HT1080 (cell line): ENCODE results near the gene DNAJC5. TPM values are rescaled to one million over a fixed set of nuclear protein-coding genes. Genes with fewer than 3 reads are reported as not detected.
"Not testable (repeated sequence)": the region's sequence is repeated elsewhere in the genome, so short reads cannot be mapped to it uniquely, and the experiment has no call there.

ENCODE experiments used
- DNase-seq: peaks from one replicate; pipeline ENCODE4 v3.0.0-alpha.2; 2015; ENCODE audit warnings: low read depth
- total RNA-seq: library from RNA; depleted of rRNA; stranded (reverse); fragments of >200 nt; shearing (Covaris generic); gene quantifications from 2 replicates; pipeline ENCODE4 v1.2.3, GENCODE V29; 2014

DNAJC5 gene
- total RNA-seq, 1 experiment from 2014 or later: 60.0 TPM

- DNase-seq: no peak
Observed at GRCh38 chr20:63952769-63953168, 57.8 kb downstream of the DNAJC5 start.

DNA sequence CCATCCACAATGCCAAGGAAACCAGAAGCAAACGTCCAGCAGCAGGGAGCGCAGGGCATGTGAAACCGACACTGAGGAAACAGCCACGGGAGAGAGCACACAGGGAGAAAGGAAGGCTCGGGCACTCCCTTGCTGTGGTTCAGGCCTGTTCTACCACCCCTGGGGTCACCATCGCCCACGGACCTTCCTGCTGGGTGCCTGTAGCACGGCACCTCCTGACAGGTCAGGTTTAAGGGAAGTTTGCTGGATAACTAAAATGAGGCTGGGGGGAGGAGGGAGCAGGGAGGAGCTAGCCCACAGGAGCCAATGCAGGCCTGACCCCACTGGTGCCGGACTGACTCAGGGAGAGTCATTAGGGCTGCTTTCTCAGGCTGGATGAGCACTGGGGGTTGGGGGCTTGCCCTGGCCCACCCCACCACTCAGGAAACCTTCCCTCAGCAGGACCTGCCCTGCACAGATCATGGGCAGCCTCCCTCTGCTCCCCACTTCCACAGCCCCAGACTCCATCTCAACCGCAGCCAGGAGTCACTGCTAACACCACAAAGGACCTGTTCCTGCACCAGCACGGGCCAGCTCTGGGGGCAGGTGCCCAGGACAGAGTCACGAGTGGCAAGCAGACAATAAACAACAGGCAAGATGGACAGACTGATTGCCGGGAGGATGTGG, 59.0 kb downstream of the DNAJC5 start:
- no peak for DNase-seq

DNA sequence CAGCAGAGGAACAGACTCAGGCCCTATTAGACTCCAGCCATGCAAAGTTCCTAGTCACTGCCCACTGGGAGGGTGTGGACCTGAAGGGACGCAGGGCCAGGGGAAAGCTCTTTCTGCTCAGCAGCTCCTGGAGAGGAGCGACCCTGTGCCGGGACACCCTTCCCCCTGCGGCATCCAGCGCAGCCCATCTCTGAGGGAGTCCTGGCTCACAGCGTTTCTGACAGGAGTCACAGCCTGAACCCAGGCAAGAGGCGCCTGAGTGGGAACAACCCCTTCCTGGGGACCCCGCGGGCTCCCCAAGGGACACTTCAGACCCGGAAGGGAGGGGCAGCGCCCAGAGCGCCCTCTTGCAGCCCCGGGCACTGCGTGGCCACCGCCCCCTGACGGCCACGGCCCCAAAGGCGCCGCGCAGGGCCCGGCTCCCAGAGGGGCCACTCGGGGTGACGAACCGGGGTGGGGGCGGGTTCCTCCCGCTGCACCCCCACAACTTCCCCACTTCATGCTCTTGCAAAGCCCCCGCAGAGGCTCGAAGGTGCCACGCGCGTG, 60.4 kb downstream of the DNAJC5 start:
- peak; percentile 35 for DNase-seq

GRCh38 chr20:63955827-63956663, 61.1 kb downstream of the DNAJC5 start, which contains the start of gene UCKL1:
TSS of gene UCKL1 (minus strand) at chr20:63956416. CDS start at chr20:63956372, 44 bp downstream.
- DNase-seq: peak; percentile 85

GRCh38 chr20:63956664-63957003, 61.7 kb downstream of the DNAJC5 start:
- DNase-seq: no peak

GRCh38 chr20:63957004-63957689, 62.2 kb downstream of the DNAJC5 start:
- DNase-seq: peak; percentile 78

- no peak for DNase-seq
Observed at GRCh38 chr20:63957690-63958441, 62.9 kb downstream of the DNAJC5 start.

DNA sequence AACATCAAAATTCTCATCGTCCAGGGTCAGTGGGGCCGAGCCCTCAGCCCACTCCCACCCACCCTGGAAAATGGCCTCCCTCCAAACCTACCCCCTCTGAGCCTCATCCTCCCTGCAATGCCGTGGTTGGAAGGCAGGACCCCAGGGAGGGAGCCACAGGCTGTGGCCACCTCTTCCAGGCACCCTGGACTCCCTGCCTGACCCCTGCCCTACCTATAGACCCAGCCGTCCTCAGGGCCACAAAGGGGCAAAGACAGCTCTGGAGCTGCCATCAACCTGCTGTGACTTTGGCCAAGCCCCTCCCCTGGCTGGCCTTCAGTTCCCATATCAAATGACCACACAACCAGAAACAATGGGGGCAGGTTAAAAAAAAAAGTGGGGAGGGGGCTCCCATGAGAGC, 63.5 kb downstream of the DNAJC5 start:
- DNase-seq: no peak

DNA sequence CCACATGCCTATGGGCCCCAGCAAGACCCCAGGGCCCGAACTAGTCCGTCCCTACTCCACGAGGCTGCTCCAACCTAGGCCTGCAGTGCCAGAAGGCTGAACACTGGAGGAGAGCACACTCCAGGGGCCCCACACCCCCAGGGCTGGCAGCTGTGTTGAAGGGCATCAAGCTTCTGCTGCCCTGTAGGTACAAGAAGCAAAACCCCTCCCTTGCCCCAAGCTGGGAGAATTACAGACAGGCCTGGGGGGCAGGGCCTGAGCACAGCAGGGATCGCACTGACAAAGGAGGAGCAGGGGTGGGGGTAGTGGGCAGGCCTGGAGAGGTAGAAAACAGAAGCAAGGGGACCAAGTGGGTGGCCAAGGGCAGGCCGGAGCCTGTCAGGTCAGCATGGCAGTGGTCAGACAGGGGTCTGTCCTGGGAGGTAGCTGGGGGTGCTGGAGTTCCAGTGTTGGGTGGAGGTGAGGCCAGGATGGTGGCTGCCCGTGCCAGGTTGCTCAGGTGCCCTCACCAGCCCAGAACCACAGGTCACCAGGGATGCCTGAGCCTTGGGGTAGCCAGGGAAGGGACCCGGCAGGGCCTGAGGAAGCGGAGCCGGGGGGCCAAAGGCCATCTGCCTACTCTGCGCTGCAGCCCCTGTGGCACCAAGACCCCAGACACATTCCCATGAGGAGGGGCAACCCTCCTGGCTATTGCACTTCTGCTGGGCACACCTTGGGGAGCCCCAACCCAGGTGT, 64.2 kb downstream of the DNAJC5 start:
- DNase-seq: no peak

DNA sequence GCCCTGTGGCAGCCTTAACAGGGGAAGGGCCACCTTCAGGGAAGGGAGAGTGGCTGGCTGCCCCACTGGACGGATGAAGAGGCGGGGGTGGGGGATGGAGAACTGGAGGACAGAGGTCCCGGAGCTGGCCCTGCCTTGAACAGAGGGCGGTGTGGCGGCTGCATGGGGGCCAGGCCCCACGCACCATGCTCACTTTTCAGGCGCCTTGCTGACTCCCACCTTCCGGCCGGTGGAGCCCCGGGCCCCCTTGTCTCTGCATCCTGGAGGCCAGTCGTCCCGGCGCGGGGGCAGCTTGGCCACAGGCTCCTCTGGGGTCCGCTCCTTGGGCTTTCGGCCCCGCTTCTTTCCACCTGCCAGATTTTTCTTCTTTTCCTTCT, 64.8 kb downstream of the DNAJC5 start:
- no peak for DNase-seq

DNA sequence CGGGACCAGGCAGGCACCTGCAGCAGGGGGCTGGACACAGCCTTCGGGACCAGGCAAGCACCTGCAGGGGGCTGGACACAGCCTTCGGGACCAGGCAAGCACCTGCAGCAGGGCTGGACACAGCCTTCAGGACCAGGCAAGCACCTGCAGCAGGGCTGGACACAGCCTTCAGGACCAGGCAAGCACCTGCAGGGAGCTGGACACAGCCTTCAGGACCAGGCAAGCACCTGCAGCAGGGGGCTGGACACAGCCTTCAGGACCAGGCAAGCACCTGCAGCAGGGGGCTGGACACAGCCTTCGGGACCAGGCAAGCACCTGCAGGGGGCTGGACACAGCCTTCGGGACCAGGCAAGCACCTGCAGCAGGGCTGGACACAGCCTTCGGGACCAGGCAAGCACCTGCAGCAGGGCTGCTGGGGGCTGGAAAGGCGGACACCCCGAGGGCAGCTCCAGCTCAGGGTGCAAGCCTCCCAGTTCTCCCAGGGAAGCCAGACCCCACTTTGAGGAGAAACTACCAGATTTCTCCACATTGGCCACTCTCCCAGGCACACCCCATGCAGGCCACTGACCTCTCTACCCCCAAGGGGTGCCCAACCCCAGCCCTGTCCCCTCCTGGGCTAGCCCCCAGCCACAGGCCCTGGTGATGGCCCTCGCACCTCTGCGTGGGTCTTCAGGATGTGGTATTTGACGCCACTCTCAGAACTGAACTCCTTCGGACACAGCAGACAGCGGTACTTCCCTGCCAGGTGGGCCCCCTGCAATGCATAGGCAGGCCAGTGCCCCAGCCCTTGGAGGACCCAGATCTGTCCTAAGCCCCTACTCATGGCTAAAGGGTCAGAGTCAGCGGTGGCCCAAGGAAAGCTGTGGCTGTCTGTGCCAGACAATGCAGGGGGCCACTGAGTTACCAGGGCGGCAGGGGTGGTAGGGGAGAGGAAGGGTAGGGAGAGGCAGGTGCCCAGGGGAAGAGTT, 66.0 kb downstream of the DNAJC5 start:
- DNase-seq: not testable (repeated sequence)

DNA sequence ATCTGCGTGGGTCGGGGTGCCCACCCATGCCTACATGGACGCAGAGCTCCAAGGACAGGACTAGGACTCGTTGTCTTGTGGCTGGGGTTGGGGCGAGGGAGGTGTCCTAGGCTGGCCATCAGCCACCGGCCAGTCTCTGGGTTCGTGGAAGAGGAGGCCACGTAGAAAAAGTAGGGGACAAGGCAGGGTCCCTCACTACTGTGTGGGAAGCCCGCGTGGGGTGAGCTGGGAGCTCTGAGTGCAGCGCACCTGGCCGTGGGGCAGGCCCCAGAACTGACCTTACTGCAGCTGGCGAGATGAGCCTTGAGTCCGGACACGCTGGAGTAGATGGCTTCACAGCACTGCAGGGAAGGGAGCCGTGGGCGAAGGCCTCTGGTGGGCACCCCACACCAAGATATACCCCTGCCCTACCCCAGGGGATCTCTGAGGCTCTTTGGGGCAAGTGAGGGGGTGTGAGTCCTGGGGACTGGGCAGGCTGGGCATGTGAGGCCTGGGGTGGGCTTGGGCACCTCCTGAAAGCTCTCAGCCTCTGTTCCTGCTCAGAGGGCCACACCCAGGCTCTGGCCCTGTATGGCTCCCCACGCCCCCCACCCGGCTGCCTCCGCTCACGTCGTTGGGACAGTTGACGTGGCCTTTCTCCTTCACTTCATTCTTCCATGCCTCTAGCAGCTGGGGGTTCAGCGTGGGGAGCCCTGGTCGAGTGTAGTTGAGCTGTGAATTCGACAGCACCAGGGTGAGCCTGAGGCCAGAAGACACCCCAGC, 66.9 kb downstream of the DNAJC5 start:
- no peak for DNase-seq

DNA sequence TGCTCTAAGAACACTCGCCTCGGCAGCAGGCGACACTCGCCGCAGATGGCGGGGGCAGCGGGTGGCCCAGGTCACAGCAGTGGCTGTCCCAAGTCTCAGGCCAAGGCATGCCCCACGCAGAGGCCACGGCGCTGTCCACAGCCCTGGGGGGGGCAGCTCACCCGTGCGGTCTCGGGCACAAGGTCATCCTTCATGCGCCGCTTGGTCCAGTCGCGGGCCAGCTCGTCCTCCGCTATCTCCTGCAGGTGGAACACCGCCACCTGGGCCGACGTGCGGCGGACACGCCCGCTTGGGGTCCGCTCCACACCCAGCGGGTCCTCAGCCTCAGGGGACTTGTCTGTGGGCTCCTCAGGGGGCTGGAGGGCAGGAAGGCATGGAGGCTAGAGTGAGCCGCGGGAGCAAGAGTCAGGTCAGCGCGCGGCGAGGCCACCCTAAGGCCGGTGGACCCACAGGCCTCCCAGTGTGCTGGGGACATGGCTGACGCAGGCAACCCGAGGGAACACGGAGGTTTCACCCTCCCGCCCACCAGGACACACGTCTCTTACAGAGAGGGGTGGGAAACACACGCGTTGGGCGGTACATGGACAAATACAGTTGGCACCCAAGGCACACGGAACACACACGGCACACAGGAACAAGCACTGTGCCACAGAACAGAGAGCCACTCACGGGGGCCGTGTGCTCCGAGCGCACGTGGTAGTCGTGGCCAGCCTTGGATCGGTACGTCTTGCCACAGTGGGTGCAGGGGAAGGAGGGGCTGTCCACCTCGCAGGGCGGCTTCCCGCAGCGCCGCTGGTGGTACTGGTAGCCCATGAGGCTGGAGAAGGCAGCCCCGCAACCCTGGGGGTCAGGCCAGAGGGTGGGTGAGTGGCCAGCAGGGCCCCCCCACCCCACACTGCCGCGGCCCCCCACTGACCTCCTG, 67.8 kb downstream of the DNAJC5 start:
- no peak for DNase-seq

DNA sequence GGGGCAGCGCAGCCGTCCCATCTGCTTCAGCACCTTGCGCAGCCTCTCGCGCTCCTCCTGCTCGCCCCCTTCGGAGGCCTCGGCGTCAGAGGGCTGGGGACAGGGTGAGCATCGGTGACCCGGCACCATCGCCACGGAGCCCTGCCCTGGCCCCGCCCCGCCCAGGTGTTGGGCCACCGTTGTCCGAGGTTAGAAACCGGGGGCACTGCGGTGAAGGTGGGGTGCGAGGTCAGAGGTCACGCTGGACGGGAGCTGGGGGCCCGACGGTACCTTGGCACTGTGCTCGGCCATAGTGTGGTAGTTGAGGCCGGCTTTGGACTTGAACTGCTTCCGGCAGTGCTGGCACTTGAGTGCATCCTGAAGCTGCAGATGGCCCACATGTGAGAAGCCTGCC, 68.4 kb downstream of the DNAJC5 start:
- no peak for DNase-seq

DNA sequence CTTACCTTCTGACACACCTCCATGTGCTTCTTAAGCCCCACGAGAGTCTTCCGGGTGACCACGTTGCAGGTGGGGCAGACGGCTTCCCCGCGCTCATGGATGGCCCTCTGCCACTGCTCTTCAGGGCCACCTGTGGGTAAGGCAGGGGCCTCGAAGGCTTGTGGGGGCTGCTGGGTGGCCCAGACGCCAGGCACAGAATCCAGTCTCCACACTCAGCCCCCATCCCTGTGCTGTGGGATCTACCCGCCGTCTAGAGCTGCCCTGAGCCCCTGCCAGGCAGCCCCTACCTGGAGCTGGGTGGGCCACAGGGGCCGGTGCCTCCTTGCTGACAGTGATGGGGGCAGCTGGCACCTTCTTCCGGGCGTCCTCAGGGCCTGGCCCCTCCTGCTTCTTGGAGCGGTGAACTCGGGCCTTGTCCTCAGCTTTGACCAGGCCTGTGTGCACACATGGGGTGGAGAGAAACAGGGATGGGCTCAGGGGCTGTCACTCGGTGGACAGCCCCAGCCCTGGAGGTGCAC, 68.9 kb downstream of the DNAJC5 start:
- no peak for DNase-seq

DNA sequence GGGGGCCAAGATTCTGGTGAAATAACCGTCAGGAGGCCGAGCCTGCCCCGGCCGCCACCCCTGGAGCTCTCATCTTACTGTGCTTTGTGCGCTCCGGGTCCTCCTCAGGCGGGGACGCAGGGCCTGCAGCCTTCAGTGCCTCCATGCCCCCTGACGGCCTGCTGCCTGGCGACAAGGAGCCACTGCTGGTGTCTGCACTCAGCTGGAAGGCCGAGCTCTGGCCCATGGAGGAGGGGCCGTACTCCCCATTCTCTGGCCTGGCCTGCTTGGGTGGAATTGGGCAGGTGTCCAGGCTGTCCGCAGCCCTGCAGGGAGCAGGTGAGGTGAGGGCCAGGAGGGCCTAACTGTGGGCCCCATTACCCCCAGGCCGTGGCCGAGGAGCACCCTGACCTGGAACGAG, 69.5 kb downstream of the DNAJC5 start:
- DNase-seq: no peak
